Right atrium auricular region (tissue), 2 donors: ENCODE results near the gene IVL. TPM values are rescaled to one million over a fixed set of nuclear protein-coding genes. Genes with fewer than 3 reads are reported as not detected.

ENCODE experiments used
- DNase-seq: peaks from one replicate; pipeline ENCODE4 v3.0.0-alpha.2; 2019; ENCODE audit warnings: low spot score
- H3K27ac ChIP-seq, 2 donors: fragments of 200-600 bp; sonication (generic); 1 replicate in 1 of 2; 2 replicates in 1 of 2; pipeline ENCODE4 v1.5.1; 2016 to 2019
- H3K27me3 ChIP-seq, 2 donors: fragments of 200-600 bp; sonication (generic); one replicate each; pipeline versions ENCODE4 v1.5.1 to v1.6.0; 2017 to 2019
- H3K36me3 ChIP-seq: fragments of 200-600 bp; sonication (generic); one replicate; pipeline ENCODE4 v1.5.1; 2016
- H3K4me1 ChIP-seq, 2 donors: fragments of 200-600 bp; sonication (generic); one replicate each; pipeline versions ENCODE4 v1.5.1 to v1.6.0; 2017 to 2019
- H3K4me3 ChIP-seq, 2 donors: fragments of 200-600 bp; sonication (generic); 1 replicate in 1 of 2; 2 replicates in 1 of 2; pipeline ENCODE4 v1.5.1; 2017 to 2019; ENCODE audit warnings: mild to moderate bottlenecking in 1 of 2, moderate library complexity in 1 of 2
- H3K9me3 ChIP-seq, 2 donors: fragments of 200-600 bp; sonication (generic); one replicate each; pipeline ENCODE4 v1.5.1; 2019
- total RNA-seq, 2 donors: library from RNA; depleted of rRNA; stranded (reverse); fragments of >200 nt; gene quantifications; one replicate each; pipeline ENCODE4 v1.1.0, GENCODE V29; 2016
- TF ChIP-seq, protein P1 (sequence below), 2 donors: fragments of 200-600 bp; sonication (generic); IDR thresholded peaks; one replicate each; pipeline ENCODE4 v1.5.1; 2019; ENCODE audit warnings: antibody characterized with exemption in 2 of 2

The IVL gene
- total RNA-seq, 2 donors from 2014 or later, result not detected

DNA sequence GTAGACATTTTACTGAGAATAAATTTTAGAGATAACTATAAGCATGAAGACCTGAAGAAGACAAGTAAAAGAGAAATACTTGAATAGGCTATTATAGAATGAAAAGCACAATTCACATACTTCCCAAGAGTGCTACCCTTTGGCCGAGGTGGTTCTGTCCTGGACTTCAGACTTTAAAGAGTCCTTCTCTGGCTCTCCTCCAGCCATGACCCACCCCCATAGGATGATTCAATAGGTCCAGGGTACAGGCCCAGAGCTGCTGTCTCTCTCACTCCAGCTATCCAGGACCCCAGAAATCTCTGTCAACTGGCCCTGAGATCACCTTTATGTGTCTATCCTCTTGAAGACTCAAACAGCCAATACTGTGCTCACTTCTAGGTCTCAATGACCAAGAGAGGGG is 31.5 kb upstream of the IVL start:
- TF ChIP-seq, protein P1, sequence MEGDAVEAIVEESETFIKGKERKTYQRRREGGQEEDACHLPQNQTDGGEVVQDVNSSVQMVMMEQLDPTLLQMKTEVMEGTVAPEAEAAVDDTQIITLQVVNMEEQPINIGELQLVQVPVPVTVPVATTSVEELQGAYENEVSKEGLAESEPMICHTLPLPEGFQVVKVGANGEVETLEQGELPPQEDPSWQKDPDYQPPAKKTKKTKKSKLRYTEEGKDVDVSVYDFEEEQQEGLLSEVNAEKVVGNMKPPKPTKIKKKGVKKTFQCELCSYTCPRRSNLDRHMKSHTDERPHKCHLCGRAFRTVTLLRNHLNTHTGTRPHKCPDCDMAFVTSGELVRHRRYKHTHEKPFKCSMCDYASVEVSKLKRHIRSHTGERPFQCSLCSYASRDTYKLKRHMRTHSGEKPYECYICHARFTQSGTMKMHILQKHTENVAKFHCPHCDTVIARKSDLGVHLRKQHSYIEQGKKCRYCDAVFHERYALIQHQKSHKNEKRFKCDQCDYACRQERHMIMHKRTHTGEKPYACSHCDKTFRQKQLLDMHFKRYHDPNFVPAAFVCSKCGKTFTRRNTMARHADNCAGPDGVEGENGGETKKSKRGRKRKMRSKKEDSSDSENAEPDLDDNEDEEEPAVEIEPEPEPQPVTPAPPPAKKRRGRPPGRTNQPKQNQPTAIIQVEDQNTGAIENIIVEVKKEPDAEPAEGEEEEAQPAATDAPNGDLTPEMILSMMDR (IDR thresholded peaks at IDR 0.05), result no peak
- Histone ChIP-seq H3K9me3 (no peaks in the 10 kb centered on the region), H3K4me1 (no peaks in the 10 kb centered on the region), H3K36me3 (no peaks in the 10 kb centered on the region), H3K27me3 (no peaks in the 10 kb centered on the region), H3K27ac (no peak overlapping the region), H3K4me3 (no peak overlapping the region)
- no peak for DNase-seq

DNA sequence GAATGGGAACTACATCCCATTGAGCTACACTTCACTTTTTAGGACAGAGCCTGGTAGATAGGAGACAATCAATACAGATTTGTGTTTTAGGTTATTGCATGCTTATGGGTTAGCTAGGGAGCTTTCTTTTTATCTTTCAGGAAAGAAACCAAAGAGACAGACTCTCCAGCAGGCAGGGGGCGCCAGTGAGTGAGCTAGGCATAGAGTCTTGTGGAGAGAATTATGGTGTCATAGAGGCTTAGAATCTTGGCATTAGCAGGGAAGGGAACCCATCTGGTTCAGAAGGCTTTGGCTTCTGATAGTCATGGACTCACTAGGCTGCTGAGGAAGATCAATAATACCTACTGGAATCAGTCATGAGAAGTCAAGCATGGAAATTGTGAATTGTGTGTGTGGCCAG is 30.3 kb upstream of the IVL start, which contains the start of gene SMCP:
Gene SMCP (plus strand): TSS at position 281 of the 400 bp plus-strand sequence. CDS start 6,101 bp downstream, outside the sequence.
- H3K9me3 ChIP-seq, result no peaks in the 10 kb centered on the region
- no peak within 1 kb of the TSS for H3K4me3 ChIP-seq
- no peaks in the 10 kb centered on the region for H3K36me3 ChIP-seq
- TF ChIP-seq, protein P1 (IDR thresholded peaks at IDR 0.05), result no peak
- no peaks in the 10 kb centered on the region for H3K4me1 ChIP-seq
- no peak for DNase-seq
- no peak within 1 kb of the TSS for H3K27ac ChIP-seq
- H3K27me3 ChIP-seq, result no peaks in the 10 kb centered on the region

DNA sequence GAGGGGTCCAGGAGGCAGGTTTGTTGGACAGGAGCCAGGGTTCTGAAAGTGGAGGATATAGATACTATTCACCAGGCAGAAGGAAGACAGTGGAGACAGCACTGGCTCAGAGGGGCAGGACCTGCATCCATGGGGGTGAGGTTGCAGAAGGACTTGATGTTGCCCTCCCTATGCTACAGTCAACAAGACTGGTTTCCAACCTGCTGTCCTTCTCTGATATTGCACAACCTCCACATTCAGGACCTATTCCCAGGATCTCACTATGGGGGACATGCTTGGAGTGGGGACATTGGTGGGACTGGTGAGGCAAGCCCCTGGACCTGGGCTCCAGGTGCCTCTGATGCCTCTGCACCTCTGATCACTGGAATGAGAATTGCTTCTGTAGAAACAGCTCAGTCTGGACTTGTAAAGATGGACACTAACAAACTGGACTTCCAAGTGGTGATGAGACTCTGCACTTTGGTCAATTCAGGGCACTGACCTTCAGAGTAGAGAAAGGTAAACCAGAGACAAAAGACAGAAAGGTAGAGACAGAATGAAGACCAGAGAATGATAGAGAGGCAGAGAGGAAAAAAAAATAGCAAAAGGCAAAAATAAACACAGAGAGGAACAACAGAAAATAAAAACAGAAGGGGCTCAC is 28.7 kb upstream of the IVL start:
- Histone ChIP-seq H3K9me3 (no peaks in the 10 kb centered on the region), H3K4me3 (no peak overlapping the region), H3K27ac (no peak overlapping the region), H3K36me3 (no peaks in the 10 kb centered on the region), H3K4me1 (no peaks in the 10 kb centered on the region), H3K27me3 (no peaks in the 10 kb centered on the region)
- TF ChIP-seq, protein P1 (IDR thresholded peaks at IDR 0.05), result no peak
- no peak for DNase-seq

DNA sequence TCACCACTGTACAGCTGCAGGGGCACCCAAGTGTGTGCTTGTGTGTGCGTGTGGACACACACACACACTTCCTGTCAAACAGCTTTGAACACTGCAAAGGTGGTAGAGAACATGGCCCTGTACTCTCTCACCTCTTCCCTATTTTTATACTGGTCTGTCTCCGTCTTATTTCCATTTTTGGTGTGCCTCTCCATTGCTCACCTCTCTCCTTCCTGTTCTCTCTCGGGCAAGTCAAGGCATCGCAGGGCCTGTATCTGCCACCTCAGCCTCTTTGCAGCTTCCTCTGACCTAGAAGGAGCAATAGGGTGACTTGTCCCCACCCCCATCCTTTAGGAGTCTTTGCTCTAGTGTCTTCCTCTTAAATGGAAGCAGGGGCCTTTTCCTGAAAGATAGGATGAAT is 28.0 kb upstream of the IVL start:
- Histone ChIP-seq H3K9me3 (no peaks in the 10 kb centered on the region), H3K36me3 (no peaks in the 10 kb centered on the region), H3K4me1 (no peaks in the 10 kb centered on the region), H3K4me3 (no peak overlapping the region), H3K27me3 (no peaks in the 10 kb centered on the region), H3K27ac (no peak overlapping the region)
- DNase-seq, result no peak
- TF ChIP-seq, protein P1 (IDR thresholded peaks at IDR 0.05), result no peak

DNA sequence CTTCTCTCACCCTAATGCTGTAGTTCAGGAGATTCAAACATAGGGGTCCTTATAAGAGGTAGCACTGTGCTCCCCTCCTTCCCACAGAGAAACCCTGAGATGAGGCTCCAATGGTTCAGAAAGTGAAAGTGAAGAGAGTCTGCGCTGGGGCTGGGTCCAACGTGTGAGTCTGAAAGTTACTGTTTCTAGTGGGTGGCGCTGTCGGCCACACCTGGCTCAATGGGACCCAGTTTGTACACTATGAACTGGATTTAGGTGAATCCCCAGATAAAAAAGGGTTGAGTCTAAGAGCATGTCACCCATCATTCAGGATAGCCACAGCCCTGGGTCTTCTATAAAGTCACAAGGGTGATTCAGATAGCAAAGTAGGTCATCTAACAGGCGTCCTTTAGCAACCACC is 27.4 kb upstream of the IVL start:
- Histone ChIP-seq H3K4me1 (no peaks in the 10 kb centered on the region), H3K27ac (no peak overlapping the region), H3K9me3 (no peaks in the 10 kb centered on the region), H3K27me3 (no peaks in the 10 kb centered on the region), H3K4me3 (no peak overlapping the region), H3K36me3 (no peaks in the 10 kb centered on the region)
- no peak for DNase-seq
- TF ChIP-seq, protein P1 (IDR thresholded peaks at IDR 0.05), result no peak

DNA sequence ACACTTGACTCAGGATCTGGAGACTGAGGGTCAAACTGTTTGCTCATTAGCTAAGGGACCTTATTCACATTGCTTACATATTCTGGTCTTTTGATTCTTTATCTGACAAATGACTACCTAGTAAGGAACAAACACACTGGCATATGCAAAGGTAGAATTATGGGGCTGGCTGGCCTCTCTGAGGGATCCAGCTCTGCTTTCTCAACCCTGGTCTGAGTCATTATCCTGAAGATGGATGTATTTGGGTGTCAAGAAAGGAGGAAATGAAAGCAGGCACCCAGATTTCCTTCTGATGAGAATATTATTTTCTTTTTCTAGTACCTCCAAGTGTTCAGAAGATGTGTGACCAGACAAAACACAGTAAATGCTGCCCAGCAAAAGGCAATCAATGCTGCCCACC is 24.3 kb upstream of the IVL start:
- DNase-seq, result no peak
- H3K4me1 ChIP-seq, result no peaks in the 10 kb centered on the region
- TF ChIP-seq, protein P1 (IDR thresholded peaks at IDR 0.05), result no peak

More for the DNA sequence above, 24.3 kb upstream of the IVL start:
- Histone ChIP-seq H3K9me3 (no peaks in the 10 kb centered on the region), H3K4me3 (no peak overlapping the region), H3K27me3 (no peaks in the 10 kb centered on the region), H3K36me3 (no peaks in the 10 kb centered on the region), H3K27ac (no peak overlapping the region)
